PC-3 (cell line): ENCODE measurements around the gene KYNU. TPM values are rescaled to one million over a fixed set of nuclear protein-coding genes. Genes with fewer than 3 reads are reported as not detected.
"Not testable (repeated sequence)": the region's sequence is repeated elsewhere in the genome, so short reads cannot be mapped to it uniquely, and the experiment has no call there.

Experiments used
- ATAC-seq: fragments of 200-7000 bp; cut with Tn5 transposase; 2 replicates; pipeline ENCODE4 v1.9.1; 2020; ENCODE audit warnings: mild to moderate bottlenecking, moderate library complexity
- BruUV-seq: library from RNA; stranded (reverse); fragments of 400-500 nt; replicated peaks from 2 replicates; lab custom pipeline; 2021; lab: Mats Ljungman, UMichigan
- CTCF ChIA-PET: fragments of 300-600 bp; sonication (Branson Sonifier 250); formaldehyde crosslinking; loops from one replicate; lab custom pipeline; 2022; ENCODE audit warnings: antibody characterized with exemption; lab: Charles Lee
- POLR2A ChIA-PET: fragments of 300-600 bp; sonication (Branson Sonifier 250); formaldehyde crosslinking; loops from one replicate; lab custom pipeline; 2022; ENCODE audit warnings: antibody characterized with exemption; ENCODE audit not compliant: unreplicated experiment; lab: Charles Lee
- DNase-seq: peaks from one replicate; pipeline ENCODE4 v3.0.0-alpha.2; 2015
- H2AFZ ChIP-seq: fragments of 300-600 bp; sonication (generic); 2 replicates; pipeline ENCODE4 v1.6.0; 2016; ENCODE audit warnings: antibody characterized with exemption, low read length
- H3F3A ChIP-seq: fragments of 300-600 bp; sonication (generic); one replicate; pipeline ENCODE4 v1.6.0; 2017; ENCODE audit warnings: antibody characterized with exemption, low read length, control low read depth, mild to moderate bottlenecking; ENCODE audit not compliant: unreplicated experiment
- H3K27ac ChIP-seq: fragments of 300-600 bp; sonication (generic); 2 replicates; pipeline ENCODE4 v1.5.1; 2016; ENCODE audit warnings: mild to moderate bottlenecking, low read length
- H3K27me3 ChIP-seq: fragments of 300-600 bp; sonication (generic); 2 replicates; pipeline ENCODE4 v1.6.1; 2016; ENCODE audit warnings: low read length, mixed read lengths
- H3K36me3 ChIP-seq: fragments of 300-600 bp; sonication (generic); 2 replicates; pipeline ENCODE4 v1.6.1; 2016; ENCODE audit warnings: low read depth, mixed run types, low read length, mixed read lengths
- H3K4me1 ChIP-seq: fragments of 300-600 bp; sonication (generic); 2 replicates; pipeline ENCODE4 v1.5.1; 2016; ENCODE audit warnings: low read length; ENCODE audit not compliant: insufficient read depth
- H3K4me2 ChIP-seq: fragments of 300-600 bp; sonication (generic); 2 replicates; pipeline ENCODE4 v1.6.0; 2016; ENCODE audit warnings: low read length
- H3K4me3 ChIP-seq: fragments of 300-600 bp; sonication (generic); 2 replicates; pipeline ENCODE4 v1.5.1; 2016; ENCODE audit warnings: mild to moderate bottlenecking, low read length, mixed read lengths
- H3K79me2 ChIP-seq: fragments of 300-600 bp; sonication (generic); 2 replicates; pipeline ENCODE4 v1.6.1; 2017; ENCODE audit warnings: low read length, mixed read lengths
- H3K9ac ChIP-seq: fragments of 300-600 bp; sonication (generic); 2 replicates; pipeline ENCODE4 v1.6.0; 2016; ENCODE audit warnings: mild to moderate bottlenecking, low read length
- H3K9me2 ChIP-seq: fragments of 300-600 bp; sonication (generic); replicated peaks from 2 replicates; pipeline ENCODE4 v1.6.1; 2016; ENCODE audit warnings: mixed run types, low read length, mixed read lengths
- H3K9me3 ChIP-seq: fragments of 300-600 bp; sonication (generic); 2 replicates; pipeline ENCODE4 v1.6.1; 2016; ENCODE audit warnings: low read length, mixed read lengths
- H4K20me1 ChIP-seq: fragments of 300-600 bp; sonication (generic); 2 replicates; pipeline ENCODE4 v1.6.1; 2016; ENCODE audit warnings: low read length, mixed read lengths
- CTCF ChIP-seq: fragments of 300-600 bp; sonication (generic); conservative IDR thresholded peaks from 2 replicates; pipeline ENCODE4 v1.5.1; 2017; ENCODE audit warnings: antibody characterized with exemption, low read depth, mild to moderate bottlenecking, low read length
- EZH2 ChIP-seq: fragments of 300-600 bp; sonication (generic); IDR thresholded peaks from one replicate; pipeline ENCODE4 v1.6.1; 2017; ENCODE audit warnings: antibody characterized with exemption, mild to moderate bottlenecking, low read length; ENCODE audit not compliant: unreplicated experiment
- EZH2phosphoT487 ChIP-seq: fragments of 300-600 bp; sonication (generic); IDR thresholded peaks from 2 replicates; pipeline ENCODE4 v1.6.1; 2018; ENCODE audit warnings: mild to moderate bottlenecking, antibody characterized with exemption, low read length, borderline replicate concordance
- intact Hi-C: fragments of 100-400 bp; cut with micrococcal nuclease; formaldehyde crosslinking; loops from 2 replicates; pipeline ENCODE4 v1.9.0; 2023
- total RNA-seq: library from RNA; depleted of rRNA; stranded (reverse); fragments of >200 nt; gene quantifications from 2 replicates; pipeline ENCODE4 v1.2.3, GENCODE V29; 2014

Gene KYNU
- total RNA-seq, 1 experiment from 2014 or later, result 2.3 TPM

DNA sequence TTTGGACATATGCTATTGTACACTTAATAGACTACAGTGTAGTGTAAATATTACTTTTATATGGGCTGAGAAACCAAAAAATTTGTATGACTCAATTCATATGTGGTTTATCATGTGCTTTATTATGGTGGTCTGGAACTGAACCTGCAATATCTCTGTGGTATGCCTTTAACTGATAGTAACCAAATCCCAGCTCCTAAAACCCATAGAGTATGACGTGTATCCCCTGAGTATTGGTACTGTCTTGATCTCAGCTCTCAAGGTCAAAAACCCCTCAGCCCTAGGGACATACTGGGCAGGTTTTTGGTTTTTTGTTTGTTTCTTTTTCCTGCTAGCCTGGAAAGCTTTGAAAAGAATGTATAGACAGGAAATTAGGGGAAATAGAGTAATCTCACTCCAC is 209.6 kb downstream of the KYNU start:
- no peaks in the 10 kb centered on the region for H3K36me3 ChIP-seq
- H3K4me3 ChIP-seq, result no peak overlapping the region
- TF ChIP-seq EZH2phosphoT487 (no peak), EZH2 (no peak), CTCF (no peak)
- DNase-seq (no peak), ATAC-seq (no peak)
- BruUV-seq, result no TSS peak
- ChIA-PET POLR2A (no interaction called here), CTCF (no interaction called here)
- no peak overlapping the region for H3K4me2 ChIP-seq
- no peaks in the 10 kb centered on the region for H3K79me2 ChIP-seq
- H3K27ac ChIP-seq, result no peak overlapping the region
- H3K9me2 ChIP-seq, result no peaks in the 10 kb centered on the region
- H2AFZ ChIP-seq, result no peak overlapping the region
- intact Hi-C loops, result no loop called here
- no peaks in the 10 kb centered on the region for H3F3A ChIP-seq
- no peaks in the 10 kb centered on the region for H3K27me3 ChIP-seq
- no peaks in the 10 kb centered on the region for H4K20me1 ChIP-seq
- H3K4me1 ChIP-seq, result no peaks in the 10 kb centered on the region
- H3K9ac ChIP-seq, result no peak overlapping the region
- no peaks in the 10 kb centered on the region for H3K9me3 ChIP-seq

DNA sequence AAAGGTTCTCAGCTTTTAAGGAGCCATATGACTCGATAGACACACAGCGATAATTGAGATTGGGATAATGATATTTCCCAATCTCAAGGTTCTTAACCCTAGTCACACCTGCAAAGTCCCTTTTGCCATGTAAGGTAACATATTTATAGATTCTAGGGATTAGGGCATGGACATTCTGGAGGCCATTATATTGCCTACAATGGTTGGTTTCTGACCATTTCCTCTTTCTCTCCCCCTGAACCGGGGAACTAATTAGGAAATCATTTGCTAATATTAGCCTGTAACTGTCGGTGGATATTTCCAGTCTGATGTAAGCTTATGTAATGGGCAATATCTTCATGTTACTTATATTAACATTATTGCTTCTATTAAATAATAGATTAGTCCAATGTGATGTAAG is 210.9 kb downstream of the KYNU start:
- Histone ChIP-seq H3K9ac (no peak overlapping the region), H3K79me2 (no peaks in the 10 kb centered on the region), H3K4me2 (no peak overlapping the region), H3F3A (no peaks in the 10 kb centered on the region), H3K4me1 (no peaks in the 10 kb centered on the region), H3K9me3 (no peaks in the 10 kb centered on the region), H3K9me2 (no peaks in the 10 kb centered on the region), H3K4me3 (no peak overlapping the region), H2AFZ (no peak overlapping the region), H4K20me1 (no peaks in the 10 kb centered on the region), H3K36me3 (no peaks in the 10 kb centered on the region), H3K27me3 (no peaks in the 10 kb centered on the region), H3K27ac (no peak overlapping the region)
- intact Hi-C loops, result no loop called here
- no TSS peak for BruUV-seq
- DNase-seq (no peak), ATAC-seq (no peak)
- TF ChIP-seq CTCF (no peak), EZH2phosphoT487 (no peak), EZH2 (no peak)
- POLR2A ChIA-PET, result no interaction called here
- CTCF ChIA-PET, result no interaction called here

DNA sequence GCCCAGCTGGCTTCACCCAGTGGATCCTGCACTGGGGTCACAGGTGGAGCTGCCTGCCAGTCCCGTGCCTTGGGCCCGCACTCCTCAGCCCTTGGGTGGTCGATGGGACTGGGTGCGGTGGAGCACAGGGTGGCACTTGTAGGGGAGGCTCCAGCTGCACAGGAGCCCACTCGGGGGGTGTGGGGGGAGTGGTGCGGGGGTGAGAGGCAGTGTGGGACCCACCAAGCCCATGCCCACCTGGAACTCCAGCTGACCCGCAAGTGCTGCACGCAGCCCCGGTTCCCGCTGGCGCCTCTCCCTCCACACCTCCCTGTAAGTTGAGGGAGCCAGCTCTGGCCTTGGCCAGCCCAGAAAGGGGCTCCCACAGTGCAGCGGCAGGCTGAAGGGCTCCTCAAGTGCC is 212.1 kb downstream of the KYNU start:
- H3K9me2 ChIP-seq, ATAC-seq, DNase-seq, H3K36me3 ChIP-seq, H3K9ac ChIP-seq, H2AFZ ChIP-seq, CTCF ChIA-PET, BruUV-seq, H3K4me3 ChIP-seq, H3K4me1 ChIP-seq, intact Hi-C loops, H3F3A ChIP-seq, POLR2A ChIA-PET, H3K27ac ChIP-seq, H4K20me1 ChIP-seq, H3K27me3 ChIP-seq, H3K4me2 ChIP-seq, H3K9me3 ChIP-seq, H3K79me2 ChIP-seq: not testable (repeated sequence)
